Panc1 (cell line): ENCODE data around the gene MAPKBP1.

Experiments used
- POLR2AphosphoS5 ChIP-seq: IDR thresholded peaks from 2 replicates; pipeline ENCODE4 v1.6.1; 2012; ENCODE audit warnings: mild to moderate bottlenecking, low read depth, low read length, moderate library complexity
- SIN3A ChIP-seq: IDR thresholded peaks from 2 replicates; pipeline ENCODE4 v1.6.1; 2012; ENCODE audit warnings: low read depth, mild to moderate bottlenecking, low read length, moderate library complexity, borderline replicate concordance; ENCODE audit not compliant: insufficient read depth
- TCF7L2 ChIP-seq: IDR thresholded peaks from 2 replicates; pipeline ENCODE4 v1.6.1; 2011; ENCODE audit warnings: mild to moderate bottlenecking, low read depth, low read length, inconsistent platforms
- TF ChIP-seq, protein P1 (sequence below): fragments of 450-650 bp; IDR thresholded peaks from 2 replicates; pipeline ENCODE4 v1.5.1; 2017; ENCODE audit warnings: mild to moderate bottlenecking
- TF ChIP-seq, protein P2 (sequence below), 2 experiments: IDR thresholded peaks; 2 replicates each; pipeline ENCODE4 v1.6.1; 2011 to 2012; ENCODE audit warnings: low read depth in 2 of 2, control low read depth in 1 of 2, low read length in 1 of 2, mild to moderate bottlenecking in 1 of 2, moderate library complexity in 1 of 2; ENCODE audit not compliant: insufficient read depth in 1 of 2

GRCh38 chr15:41851167-41851523 lies 76.9 kb downstream of the MAPKBP1 start:
- TF ChIP-seq, protein P1, sequence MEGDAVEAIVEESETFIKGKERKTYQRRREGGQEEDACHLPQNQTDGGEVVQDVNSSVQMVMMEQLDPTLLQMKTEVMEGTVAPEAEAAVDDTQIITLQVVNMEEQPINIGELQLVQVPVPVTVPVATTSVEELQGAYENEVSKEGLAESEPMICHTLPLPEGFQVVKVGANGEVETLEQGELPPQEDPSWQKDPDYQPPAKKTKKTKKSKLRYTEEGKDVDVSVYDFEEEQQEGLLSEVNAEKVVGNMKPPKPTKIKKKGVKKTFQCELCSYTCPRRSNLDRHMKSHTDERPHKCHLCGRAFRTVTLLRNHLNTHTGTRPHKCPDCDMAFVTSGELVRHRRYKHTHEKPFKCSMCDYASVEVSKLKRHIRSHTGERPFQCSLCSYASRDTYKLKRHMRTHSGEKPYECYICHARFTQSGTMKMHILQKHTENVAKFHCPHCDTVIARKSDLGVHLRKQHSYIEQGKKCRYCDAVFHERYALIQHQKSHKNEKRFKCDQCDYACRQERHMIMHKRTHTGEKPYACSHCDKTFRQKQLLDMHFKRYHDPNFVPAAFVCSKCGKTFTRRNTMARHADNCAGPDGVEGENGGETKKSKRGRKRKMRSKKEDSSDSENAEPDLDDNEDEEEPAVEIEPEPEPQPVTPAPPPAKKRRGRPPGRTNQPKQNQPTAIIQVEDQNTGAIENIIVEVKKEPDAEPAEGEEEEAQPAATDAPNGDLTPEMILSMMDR: no peak
- no peak for TF ChIP-seq POLR2AphosphoS5
- TF ChIP-seq, protein P2, sequence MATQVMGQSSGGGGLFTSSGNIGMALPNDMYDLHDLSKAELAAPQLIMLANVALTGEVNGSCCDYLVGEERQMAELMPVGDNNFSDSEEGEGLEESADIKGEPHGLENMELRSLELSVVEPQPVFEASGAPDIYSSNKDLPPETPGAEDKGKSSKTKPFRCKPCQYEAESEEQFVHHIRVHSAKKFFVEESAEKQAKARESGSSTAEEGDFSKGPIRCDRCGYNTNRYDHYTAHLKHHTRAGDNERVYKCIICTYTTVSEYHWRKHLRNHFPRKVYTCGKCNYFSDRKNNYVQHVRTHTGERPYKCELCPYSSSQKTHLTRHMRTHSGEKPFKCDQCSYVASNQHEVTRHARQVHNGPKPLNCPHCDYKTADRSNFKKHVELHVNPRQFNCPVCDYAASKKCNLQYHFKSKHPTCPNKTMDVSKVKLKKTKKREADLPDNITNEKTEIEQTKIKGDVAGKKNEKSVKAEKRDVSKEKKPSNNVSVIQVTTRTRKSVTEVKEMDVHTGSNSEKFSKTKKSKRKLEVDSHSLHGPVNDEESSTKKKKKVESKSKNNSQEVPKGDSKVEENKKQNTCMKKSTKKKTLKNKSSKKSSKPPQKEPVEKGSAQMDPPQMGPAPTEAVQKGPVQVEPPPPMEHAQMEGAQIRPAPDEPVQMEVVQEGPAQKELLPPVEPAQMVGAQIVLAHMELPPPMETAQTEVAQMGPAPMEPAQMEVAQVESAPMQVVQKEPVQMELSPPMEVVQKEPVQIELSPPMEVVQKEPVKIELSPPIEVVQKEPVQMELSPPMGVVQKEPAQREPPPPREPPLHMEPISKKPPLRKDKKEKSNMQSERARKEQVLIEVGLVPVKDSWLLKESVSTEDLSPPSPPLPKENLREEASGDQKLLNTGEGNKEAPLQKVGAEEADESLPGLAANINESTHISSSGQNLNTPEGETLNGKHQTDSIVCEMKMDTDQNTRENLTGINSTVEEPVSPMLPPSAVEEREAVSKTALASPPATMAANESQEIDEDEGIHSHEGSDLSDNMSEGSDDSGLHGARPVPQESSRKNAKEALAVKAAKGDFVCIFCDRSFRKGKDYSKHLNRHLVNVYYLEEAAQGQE (IDR thresholded peaks at IDR 0.05; ENCODE audit: insufficient read depth in 1 of 2, low read depth in 2 of 2, low read length in 1 of 2): no peak
- TF ChIP-seq SIN3A: no peak
- no peak for TF ChIP-seq TCF7L2
